Epidermal melanocyte (primary cell): Measurements from ENCODE around the gene SPATA2L.
A peak's percentile ranks its signal among the peaks of the same experiment; 100 is the strongest.
"Not testable (repeated sequence)": the region's sequence is repeated elsewhere in the genome, so short reads cannot be mapped to it uniquely, and the experiment has no call there.

Experiments
- DNase-seq: peaks from one replicate; pipeline ENCODE4 v3.0.0; 2011; ENCODE audit warnings: low spot score; ENCODE audit not compliant: insufficient read length

Gene SPATA2L

GRCh38 chr16:89689621-89690020, 11.9 kb downstream of the SPATA2L start:
- DNase-seq, result not testable (repeated sequence)

- DNase-seq, result peak; percentile 5
Observed at GRCh38 chr16:89689142-89689541, 12.4 kb downstream of the SPATA2L start.

GRCh38 chr16:89688395-89688794, 13.1 kb downstream of the SPATA2L start:
- DNase-seq, result peak; percentile 12

DNA sequence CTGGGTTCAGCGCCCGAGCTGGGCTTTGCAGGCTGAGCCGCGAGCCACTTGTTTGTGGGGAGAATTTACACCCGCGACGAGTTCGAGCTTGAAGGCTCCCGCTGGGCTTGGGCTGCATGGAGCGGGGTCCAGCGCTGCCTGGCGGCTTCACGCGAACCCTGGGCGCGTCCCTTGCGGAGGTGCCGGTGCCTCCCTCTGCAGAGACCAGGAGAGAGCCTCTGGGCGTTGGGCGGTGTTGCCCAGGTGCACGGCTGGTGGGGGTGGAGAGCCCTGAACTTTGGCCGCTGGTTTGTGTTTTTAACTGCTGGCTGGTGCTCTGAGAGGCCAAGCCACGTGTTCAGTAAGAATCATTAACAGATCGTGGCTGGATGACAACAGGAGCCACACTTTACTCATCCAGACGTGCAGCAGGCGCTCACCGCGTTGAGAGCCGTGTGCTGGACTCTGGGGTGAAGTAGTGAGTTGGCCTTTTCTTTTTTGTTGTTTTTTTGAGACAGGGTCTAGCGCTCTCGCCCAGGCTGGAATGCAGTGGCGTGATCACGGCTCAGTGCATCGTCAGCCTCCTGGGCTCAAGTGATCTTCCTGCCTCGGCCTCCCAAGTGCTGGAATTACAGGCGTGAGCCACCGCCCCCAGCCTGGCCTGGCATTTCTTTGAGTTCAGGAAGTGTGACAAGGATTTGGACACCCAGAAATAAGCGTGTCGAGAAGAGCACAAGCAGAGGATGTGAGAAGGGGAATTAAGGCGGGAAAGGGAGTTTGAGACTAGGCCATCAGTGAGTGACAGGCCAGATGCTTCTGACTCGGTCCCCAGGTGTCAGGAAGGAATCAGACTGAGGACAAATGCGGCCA, 14.2 kb downstream of the SPATA2L start:
- DNase-seq, result peak; percentile 16

GRCh38 chr16:89686520-89687091, 14.9 kb downstream of the SPATA2L start, which contains the start of gene CDK10:
TSS of gene CDK10 (plus strand) at chr16:89686689. CDS start at chr16:89686711, 22 bp downstream.
- peak; percentile 99 for DNase-seq

- DNase-seq, result peak; percentile 13
Observed at GRCh38 chr16:89685916-89686315, 15.6 kb downstream of the SPATA2L start.

DNA sequence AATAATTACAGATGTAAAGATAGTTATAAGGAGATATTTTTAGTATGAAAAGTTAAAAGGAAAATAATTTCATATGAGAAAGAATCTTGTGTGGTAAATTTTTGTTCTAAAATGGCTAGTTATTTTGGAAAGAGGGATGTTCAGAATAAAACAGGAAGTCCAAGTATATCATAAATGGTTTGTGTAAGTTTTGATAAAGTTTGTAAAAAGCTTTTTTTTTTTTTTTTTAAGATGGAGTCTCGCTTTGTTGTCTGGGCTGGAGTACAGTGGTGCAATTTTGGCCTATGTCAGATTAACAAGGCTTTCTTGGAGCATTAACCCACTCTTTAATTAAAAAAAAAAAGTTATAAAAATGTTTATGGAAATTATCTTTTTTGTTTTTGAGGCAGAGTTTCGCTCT, 23.2 kb downstream of the SPATA2L start:
- no peak for DNase-seq

DNA sequence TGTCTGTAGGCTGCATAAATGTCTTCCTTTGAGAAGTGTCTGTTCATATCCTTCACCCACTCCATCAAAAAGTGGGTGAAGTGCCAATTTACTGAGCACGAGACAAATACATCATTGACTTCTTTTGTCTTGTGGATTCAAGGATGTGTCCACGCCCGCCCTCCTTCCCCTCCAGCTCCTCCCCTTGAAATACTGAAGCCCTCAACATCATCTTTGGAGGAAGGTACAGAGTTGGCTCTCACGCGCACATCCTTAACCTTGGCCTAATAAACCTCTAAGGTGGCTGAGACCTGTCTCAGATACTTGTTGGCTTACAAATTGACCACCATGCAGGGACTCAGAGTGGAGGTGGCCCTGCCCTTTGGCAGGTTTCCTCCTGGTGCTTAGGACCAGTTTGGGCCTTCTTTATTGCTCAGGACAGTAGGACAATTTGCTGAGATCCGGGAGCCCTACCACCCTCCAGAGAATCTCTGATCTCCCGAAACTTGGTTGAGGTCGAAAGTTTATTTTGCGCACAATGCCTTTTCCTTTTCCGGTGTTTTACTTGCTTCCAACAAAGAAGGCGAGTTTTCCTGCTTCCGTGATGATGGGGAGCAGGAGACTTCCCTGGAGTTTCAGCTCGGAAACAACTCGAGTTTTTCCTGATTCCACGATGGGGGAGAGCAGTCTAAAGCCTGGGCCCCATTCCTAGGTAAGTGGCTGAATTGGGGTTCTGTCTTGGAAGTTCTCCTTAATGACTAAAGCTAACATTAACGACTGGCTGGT, 29.1 kb downstream of the SPATA2L start:
- no peak for DNase-seq

GRCh38 chr16:89671565-89671964, 29.9 kb downstream of the SPATA2L start:
- DNase-seq, result not testable (repeated sequence)

DNA sequence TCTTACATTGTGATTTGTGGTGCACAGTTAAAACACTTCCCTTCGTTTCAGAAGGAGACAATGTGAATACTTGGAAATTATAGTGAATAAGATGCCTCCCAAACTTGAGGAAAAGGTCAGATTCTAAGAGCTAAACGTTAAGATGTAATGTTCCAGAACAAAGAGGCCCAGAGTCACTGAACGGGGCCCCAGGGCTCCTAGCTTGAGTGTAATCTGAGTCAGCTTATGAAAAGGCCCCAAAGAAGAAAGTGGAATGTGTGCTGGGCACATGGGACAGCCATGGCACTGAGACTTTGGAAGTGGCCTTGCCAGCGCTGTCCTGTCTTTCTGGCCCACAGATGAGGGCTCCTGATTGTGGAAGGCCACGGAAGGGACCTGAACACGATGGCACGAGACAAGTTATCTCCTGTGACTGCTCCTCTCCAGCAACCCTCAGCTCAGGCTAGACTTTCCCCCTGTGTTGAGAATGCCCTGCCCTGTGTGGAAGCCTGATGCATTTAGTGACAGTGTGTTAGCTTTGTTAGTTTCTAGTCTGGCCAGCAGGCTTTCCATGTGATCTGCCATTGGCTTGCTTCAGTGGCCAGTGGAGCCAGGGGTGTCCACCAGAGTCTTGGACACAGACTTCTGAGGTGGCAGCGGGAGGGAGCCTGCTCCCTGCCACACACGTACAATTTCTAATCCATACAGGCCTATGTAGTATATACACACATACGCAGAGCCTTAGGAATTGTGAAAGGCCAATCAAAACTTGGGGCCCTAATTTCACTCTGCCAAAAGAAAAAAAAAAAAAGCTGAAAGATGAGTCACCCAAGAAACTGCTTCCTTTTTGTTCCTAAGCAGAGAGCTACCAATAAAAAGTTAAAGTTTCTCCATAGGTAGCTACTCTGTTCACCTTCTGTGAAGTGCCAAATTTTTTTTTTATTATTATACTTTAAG, 30.7 kb downstream of the SPATA2L start:
- no peak for DNase-seq

DNA sequence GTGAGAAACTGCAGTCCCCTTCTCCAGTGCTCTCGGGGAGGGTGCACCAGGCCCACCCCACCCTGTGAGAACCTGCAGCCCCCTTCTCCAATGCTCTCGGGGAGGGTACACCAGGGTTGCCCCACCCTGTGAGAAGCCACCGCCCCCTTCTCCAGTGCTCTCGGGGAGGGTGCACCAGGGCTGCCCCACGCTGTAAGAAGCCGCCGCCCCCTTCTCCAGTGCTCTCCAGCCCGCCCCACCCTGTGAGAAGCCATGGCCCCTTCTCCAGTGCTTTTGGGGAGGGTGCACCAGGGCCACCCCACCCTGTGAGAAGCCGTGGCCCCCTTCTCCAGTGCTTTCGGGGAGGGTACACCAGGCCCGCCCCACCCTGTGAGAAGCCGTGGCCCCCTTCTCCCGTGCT, 31.8 kb downstream of the SPATA2L start:
- DNase-seq, result no peak

GRCh38 chr16:89668790-89669158, 32.7 kb downstream of the SPATA2L start:
- DNase-seq, result no peak

- DNase-seq, result no peak
Observed at GRCh38 chr16:89667633-89668032, 33.9 kb downstream of the SPATA2L start.

DNA sequence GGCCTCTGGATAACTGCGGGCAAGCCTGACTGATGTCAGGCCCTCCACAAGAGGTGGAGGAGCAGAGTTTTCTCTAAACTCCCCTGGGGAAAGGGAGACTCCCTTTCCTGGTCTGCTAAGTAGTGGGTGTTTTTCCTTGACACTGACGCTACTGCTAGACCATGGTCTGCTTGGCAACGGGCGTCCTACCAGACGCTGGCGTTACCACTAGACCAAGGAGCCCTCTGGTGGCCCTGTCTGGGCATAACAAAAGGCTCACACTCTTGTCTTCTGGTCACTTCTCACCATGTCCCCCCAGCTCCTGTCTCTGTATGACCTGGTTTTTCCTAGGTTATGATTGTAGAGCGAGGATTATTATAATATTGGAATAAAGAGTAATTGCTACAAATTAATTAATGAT, 34.5 kb downstream of the SPATA2L start:
- not testable (repeated sequence) for DNase-seq

DNA sequence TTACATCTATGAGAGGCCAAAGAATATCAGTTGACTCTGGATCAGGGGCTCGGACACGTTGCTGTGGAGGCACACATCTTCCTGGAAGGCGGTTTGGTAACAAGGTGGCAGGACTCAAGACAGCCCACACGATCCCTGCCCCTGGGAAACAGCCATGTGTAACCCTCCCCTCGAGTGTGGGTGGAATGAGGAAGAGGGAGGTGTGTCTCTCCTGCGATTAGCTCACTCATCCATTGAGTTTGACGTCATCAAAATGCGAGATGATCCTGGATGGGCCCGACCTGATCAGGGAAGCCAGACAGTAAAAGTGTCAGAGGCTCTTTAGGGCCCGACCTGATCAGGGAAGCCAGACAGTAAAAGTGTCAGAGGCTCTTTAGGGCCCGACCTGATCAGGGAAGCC, 37.3 kb downstream of the SPATA2L start:
- DNase-seq, result not testable (repeated sequence)

DNA sequence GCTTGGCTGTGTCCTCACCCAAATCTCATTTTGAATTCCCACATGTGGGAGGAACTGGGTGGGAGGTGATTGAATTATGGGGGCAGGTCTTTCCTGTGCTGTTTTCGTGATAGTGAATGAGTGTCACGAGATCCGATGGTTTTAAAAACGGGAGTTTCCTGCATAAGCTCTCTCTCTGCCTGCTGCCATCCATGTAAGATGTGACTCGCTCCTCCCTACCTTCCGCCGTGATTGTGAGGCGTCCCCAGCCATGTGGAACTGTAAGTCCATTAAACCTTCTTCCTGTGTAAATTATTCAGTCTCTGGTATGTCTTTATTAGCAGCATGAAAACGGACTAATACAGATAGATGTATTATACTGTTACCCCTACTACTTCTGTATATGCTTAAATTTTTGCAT, 40.3 kb downstream of the SPATA2L start:
- DNase-seq, result no peak

GRCh38 chr16:89660146-89660545, 41.4 kb downstream of the SPATA2L start:
- no peak for DNase-seq

DNA sequence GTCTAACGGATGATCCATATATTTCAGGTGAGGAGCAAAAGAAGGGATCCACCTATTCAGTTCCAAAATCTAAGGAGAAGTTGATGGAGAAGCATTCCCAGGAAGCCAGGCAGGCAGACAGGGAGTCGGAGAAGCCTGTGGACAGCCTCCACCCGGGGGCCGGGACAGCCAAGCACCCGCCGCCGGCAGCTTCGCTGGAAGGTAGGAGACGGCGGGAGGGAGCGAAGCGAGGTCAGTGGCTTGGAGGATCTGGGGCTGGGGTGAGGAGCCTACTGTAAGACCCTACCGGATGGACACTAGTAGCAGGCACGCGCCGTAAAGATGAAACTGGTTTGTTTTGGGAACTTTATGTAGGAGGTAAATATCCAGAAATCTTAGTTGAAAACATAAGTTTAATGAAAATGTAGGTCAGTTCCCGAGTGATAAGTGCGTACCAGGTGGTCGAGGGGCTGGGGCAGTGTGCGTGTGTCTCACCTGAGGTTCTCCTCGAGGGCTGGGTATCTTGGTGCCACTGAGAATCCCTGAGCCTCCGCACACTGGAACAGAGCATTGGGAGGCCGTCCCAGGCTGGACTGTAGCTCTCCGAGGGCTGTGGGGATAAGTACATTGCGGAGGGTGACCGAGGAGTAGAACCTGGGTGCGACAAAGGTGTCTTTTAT, 43.2 kb downstream of the SPATA2L start:
- no peak for DNase-seq

DNA sequence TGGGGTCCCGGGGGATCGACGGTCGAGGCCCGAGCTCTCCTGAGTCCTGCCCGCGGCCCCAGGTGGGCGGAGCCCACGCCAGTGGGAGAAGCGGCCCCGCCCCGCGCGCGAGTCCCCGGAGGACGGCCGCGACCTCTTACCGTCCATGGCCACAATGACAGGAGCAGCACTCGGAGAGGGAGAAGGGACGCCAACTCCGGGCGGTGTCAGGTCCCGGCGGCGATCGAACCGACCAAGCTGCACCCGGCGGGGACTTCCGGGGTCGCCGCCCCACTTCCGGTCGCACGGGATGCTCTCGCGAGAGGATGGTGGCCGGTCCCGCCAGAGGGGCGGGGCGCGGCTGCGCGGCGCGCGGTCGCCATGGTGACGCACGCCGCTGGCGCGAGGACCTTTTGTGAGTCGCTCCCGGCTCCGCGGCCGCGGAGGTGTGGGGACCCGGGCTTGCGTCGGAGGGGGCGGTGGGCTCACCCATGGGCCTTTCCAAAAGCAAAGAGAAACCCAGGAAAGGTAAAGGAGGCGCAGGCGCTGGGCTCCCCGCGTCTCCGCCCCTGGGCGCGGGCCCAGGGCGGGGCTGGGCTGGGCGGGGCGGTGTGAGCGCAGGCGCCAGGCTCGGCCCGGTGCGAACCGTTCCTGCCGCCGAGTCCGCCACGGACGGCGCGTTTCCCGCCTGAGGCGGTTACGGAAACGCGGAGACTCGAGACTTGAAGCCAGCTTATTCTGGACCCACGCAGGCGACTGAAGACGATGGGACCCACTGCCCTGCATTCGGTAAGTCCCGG, 43.9 kb downstream of the SPATA2L start, which contains the start of the genes CHMP1A and SPATA33:
Gene CHMP1A (minus strand): TSS at position 267 of the 779 bp plus-strand sequence. CDS start 120 bp downstream, at position 147.
Gene SPATA33 (plus strand): TSS at position 395 of the 779 bp plus-strand sequence. CDS start 76 bp downstream, at position 471.
- peak; percentile 94 for DNase-seq
